PFSK-1 (cell line): ENCODE measurements around the gene PUM2.

ENCODE experiments used
- FOXP2 ChIP-seq: optimal IDR thresholded peaks from 2 replicates; pipeline ENCODE3; 2011; ENCODE audit warnings: borderline replicate concordance, control low read depth, inconsistent platforms; ENCODE audit not compliant: insufficient read depth; ENCODE audit errors: extremely low read length, extremely low read depth
- POLR2AphosphoS5 ChIP-seq: IDR thresholded peaks from 2 replicates; pipeline ENCODE4 v1.6.1; 2012; ENCODE audit warnings: low read depth, mild to moderate bottlenecking, control low read depth, low read length, moderate library complexity
- SIN3A ChIP-seq: IDR thresholded peaks from 2 replicates; pipeline ENCODE4 v1.6.1; 2012; ENCODE audit warnings: mild to moderate bottlenecking, low read length, moderate library complexity, borderline replicate concordance; ENCODE audit not compliant: insufficient read depth
- TAF1 ChIP-seq: IDR thresholded peaks from 2 replicates; pipeline ENCODE4 v1.6.1; 2012; ENCODE audit warnings: low read length, control low read depth, borderline replicate concordance; ENCODE audit not compliant: insufficient read depth
- TF ChIP-seq, protein P1 (sequence below), 2 experiments: IDR thresholded peaks; 2 replicates each; pipeline versions ENCODE4 v1.6.1 to v1.8.0; 2011 to 2012; ENCODE audit warnings: low read depth in 2 of 2, low read length in 2 of 2, control low read depth in 1 of 2, inconsistent platforms in 1 of 2, mild to moderate bottlenecking in 1 of 2, moderate library complexity in 1 of 2; ENCODE audit not compliant: insufficient read depth in 1 of 2

The PUM2 gene

GRCh38 chr2:20201671-20202070 is 149.0 kb downstream of the PUM2 start:
- no peak for TF ChIP-seq FOXP2
- no peak for TF ChIP-seq SIN3A
- no peak for TF ChIP-seq POLR2AphosphoS5
- TF ChIP-seq TAF1, result no peak
- TF ChIP-seq, protein P1, sequence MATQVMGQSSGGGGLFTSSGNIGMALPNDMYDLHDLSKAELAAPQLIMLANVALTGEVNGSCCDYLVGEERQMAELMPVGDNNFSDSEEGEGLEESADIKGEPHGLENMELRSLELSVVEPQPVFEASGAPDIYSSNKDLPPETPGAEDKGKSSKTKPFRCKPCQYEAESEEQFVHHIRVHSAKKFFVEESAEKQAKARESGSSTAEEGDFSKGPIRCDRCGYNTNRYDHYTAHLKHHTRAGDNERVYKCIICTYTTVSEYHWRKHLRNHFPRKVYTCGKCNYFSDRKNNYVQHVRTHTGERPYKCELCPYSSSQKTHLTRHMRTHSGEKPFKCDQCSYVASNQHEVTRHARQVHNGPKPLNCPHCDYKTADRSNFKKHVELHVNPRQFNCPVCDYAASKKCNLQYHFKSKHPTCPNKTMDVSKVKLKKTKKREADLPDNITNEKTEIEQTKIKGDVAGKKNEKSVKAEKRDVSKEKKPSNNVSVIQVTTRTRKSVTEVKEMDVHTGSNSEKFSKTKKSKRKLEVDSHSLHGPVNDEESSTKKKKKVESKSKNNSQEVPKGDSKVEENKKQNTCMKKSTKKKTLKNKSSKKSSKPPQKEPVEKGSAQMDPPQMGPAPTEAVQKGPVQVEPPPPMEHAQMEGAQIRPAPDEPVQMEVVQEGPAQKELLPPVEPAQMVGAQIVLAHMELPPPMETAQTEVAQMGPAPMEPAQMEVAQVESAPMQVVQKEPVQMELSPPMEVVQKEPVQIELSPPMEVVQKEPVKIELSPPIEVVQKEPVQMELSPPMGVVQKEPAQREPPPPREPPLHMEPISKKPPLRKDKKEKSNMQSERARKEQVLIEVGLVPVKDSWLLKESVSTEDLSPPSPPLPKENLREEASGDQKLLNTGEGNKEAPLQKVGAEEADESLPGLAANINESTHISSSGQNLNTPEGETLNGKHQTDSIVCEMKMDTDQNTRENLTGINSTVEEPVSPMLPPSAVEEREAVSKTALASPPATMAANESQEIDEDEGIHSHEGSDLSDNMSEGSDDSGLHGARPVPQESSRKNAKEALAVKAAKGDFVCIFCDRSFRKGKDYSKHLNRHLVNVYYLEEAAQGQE (IDR thresholded peaks at IDR 0.05; ENCODE audit: insufficient read depth in 1 of 2, low read depth in 2 of 2, low read length in 2 of 2), result no peak

DNA sequence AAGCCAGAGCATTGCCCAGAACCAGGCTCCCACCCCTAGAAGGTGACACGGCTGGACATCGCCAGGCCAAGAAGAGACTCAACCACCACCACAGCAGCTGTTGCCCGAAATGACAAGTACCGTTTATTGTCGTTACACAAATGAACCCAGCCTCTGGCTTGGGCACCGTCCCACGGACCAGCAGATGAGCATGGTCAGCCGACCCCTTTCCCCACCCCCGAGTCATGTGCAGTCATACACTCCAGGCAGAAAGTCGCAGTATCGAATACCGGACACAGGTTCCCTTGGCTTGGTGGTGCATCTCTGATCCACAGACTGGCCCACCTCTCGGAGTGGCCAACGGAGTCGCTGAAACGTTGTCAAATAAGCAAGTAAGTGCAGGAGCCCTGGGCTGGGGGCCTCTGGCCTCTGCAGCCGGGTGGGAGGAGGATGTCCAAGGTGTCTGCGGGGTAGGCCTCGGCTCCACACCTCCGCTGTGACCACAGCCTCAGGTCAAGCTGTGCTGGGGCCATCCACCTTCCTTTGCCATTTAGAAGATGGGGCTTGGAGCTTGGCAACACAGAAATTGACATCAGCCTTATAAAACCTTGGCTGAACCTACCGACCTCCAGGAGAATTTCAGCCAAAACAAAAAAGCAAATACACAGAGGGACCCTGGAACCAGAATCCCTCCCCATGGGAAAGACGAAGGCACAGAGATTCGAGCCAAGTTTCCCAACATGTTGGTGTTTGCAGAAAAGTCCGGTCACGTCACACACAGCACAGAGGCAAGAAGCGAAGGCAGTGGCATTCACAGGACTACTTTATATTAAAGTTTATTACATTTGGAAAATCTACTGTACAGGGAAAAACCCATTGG is 149.7 kb downstream of the PUM2 start:
- TF ChIP-seq TAF1 (no peak), FOXP2 (no peak)

DNA sequence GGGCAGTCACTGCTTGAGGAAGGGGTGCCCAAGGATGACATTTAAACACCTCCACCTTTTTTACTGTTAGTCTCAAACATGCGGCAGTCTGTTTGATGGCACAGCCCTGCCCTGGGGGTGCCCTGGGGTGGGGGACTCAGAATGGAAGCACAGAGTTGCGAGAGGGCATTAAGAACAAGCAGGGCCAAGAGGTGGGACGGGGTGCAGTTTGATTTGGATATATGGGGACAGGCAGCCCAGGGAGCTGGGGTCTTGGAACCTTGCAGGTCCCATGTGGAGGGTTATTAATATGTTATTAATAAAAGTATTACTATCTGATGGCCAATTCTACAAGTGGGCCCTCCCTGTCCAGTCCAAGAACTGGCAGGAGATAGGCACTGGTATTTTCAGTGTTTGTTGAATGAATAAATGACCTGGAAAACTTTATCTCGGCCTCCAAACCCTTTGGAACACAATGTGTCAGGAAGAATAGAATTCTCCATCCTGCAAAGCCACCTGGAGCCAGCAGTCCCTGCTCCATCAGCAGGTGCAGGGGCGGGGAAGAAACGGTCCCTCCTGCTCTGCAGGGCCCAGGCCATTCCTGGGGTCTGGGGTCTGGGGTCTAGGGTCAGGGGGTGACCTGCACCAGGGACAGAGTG is 150.9 kb downstream of the PUM2 start:
- TF ChIP-seq, protein P1 (IDR thresholded peaks at IDR 0.05; ENCODE audit: insufficient read depth in 1 of 2, low read depth in 2 of 2, low read length in 2 of 2), result no peak
- TF ChIP-seq SIN3A, result no peak
- TF ChIP-seq POLR2AphosphoS5, result no peak
- no peak for TF ChIP-seq FOXP2
- TF ChIP-seq TAF1, result no peak

DNA sequence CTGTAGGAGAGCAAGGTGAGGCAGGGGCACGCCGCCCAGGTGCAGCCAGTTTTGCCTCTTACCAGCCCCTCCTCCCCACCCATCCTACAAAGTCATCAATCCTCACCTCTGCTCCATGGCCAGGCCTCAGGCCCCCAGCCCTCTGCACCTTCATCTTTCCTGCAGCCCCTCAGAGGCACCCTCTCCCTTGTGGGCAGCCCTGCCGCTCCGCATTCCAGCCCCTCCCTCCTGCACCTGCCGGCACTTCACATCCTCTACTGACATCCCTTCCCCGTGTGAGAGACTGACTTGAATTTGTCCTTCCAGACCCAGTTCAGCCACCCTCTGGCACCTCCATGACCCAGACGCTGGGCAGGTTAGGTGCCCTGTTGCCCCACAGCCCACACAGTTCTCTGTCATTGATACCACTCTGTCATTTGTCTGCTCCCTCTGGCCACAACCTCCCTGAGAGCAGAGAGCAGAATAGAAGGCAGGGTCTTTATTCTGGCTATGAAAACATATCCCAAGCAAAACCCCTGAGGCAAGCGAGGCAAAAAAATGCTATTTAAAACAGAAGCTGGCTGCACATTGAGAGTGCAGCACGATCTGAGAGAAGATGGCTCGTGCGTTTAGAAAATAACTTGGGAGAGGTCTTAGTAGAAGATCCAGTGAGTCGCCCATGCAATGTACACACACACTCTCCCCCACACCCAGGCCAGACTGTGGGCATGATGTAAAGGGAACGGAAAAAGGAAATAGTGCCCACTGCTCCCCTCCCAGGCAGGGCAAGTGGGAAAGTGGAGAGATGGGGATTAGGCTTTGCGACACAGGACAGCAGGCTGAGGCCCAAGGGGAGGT is 151.6 kb downstream of the PUM2 start:
- TF ChIP-seq, protein P1 (IDR thresholded peaks at IDR 0.05; ENCODE audit: insufficient read depth in 1 of 2, low read depth in 2 of 2, low read length in 2 of 2), result no peak
- TF ChIP-seq FOXP2 (no peak), TAF1 (no peak), SIN3A (no peak), POLR2AphosphoS5 (no peak)
